Fibroblast of the aortic adventitia (primary cell): ENCODE data around the gene CPED1. TPM values are rescaled to one million over a fixed set of nuclear protein-coding genes. Genes with fewer than 3 reads are reported as not detected.
"Not testable (repeated sequence)": the region's sequence is repeated elsewhere in the genome, so short reads cannot be mapped to it uniquely, and the experiment has no call there.

Experiments used
- DNase-seq: peaks from one replicate; pipeline ENCODE4 v3.0.0-alpha.2; 2010; ENCODE audit warnings: low read depth
- H3K4me3 ChIP-seq: 2 replicates; pipeline ENCODE4 v1.5.1; 2011; ENCODE audit warnings: low read depth, mild to moderate bottlenecking, control low read depth, low read length, moderate library complexity
- CTCF ChIP-seq: IDR thresholded peaks from 2 replicates; pipeline ENCODE4 v1.5.1; 2011; ENCODE audit warnings: mild to moderate bottlenecking, low read length, control low read depth, inconsistent platforms; ENCODE audit not compliant: insufficient read depth
- total RNA-seq: library from RNA; depleted of rRNA; stranded (reverse); fragments of >200 nt; gene quantifications from 2 replicates; pipeline ENCODE4 v1.2.3, GENCODE V29; 2012; ENCODE audit warnings: low replicate concordance

The CPED1 gene
- total RNA-seq, 1 donor: 119 TPM

GRCh38 chr7:121288894-121289293 lies 300.4 kb downstream of the CPED1 start:
- H3K4me3 ChIP-seq: no peak overlapping the region
- peak; percentile 69 for DNase-seq

GRCh38 chr7:121289930-121290329 lies 301.4 kb downstream of the CPED1 start:
- H3K4me3 ChIP-seq, DNase-seq: not testable (repeated sequence)

More at GRCh38 chr7:121288894-121289293, 300.4 kb downstream of the CPED1 start:
- no peak for TF ChIP-seq CTCF

- DNase-seq: no peak
- no peak overlapping the region for H3K4me3 ChIP-seq
- TF ChIP-seq CTCF: no peak
Measured at GRCh38 chr7:121294448-121294992, 306.0 kb downstream of the CPED1 start.

- no peak for DNase-seq
- H3K4me3 ChIP-seq: no peak overlapping the region
- TF ChIP-seq CTCF: no peak
Measured at GRCh38 chr7:121297843-121298242, 309.3 kb downstream of the CPED1 start.

- TF ChIP-seq CTCF: no peak
- DNase-seq: no peak
- no peak overlapping the region for H3K4me3 ChIP-seq
Measured at GRCh38 chr7:121298831-121299239, 310.3 kb downstream of the CPED1 start.

GRCh38 chr7:121300685-121301420 lies 312.3 kb downstream of the CPED1 start:
- no peak for DNase-seq
- no peak for TF ChIP-seq CTCF
- no peak overlapping the region for H3K4me3 ChIP-seq

GRCh38 chr7:121301446-121302213 lies 313.1 kb downstream of the CPED1 start:
- peak; percentile 25 for DNase-seq
- no peak for TF ChIP-seq CTCF
- H3K4me3 ChIP-seq: no peak overlapping the region
